Right ventricle myocardium superior (tissue), 1 donor: ENCODE results near the gene SHISA9. TPM values are rescaled to one million over a fixed set of nuclear protein-coding genes. Genes with fewer than 3 reads are reported as not detected.

Source experiments
- ATAC-seq: fragments of 200-7000 bp; cut with Tn5 transposase; one replicate; pipeline ENCODE4 v1.9.1; 2020; ENCODE audit warnings: mild to moderate bottlenecking; ENCODE audit not compliant: poor library complexity
- DNase-seq: peaks from one replicate; pipeline ENCODE4 v3.0.0-alpha.2; 2020
- intact Hi-C: fragments of 100-400 bp; cut with DNase I; formaldehyde crosslinking; loops from one replicate; pipeline ENCODE4 v1.11.2; 2022
- total RNA-seq: library from RNA; stranded (reverse); fragmentation: NEBNext Ultra II Directional; extraction: Animal tissue kit (Norgen Biotek cat#: 25700); gene quantifications from one replicate; pipeline ENCODE4 v1.2.1, GENCODE V29; 2021
- donor health status: DM: no; HTN: yes; CAD: no; lungs with severe emphysema.

The SHISA9 gene
- total RNA-seq, 1 donor from 2014 or later = 0.24 TPM

GRCh38 chr16:13098536-13098935 lies 197.1 kb downstream of the SHISA9 start:
- ATAC-seq (no peak), DNase-seq (no peak)
- intact Hi-C loops = no loop called here

- ATAC-seq (no peak), DNase-seq (no peak)
- intact Hi-C loops = no loop called here
Measured at GRCh38 chr16:13099822-13100221, 198.4 kb downstream of the SHISA9 start.

GRCh38 chr16:13100970-13101369 lies 199.6 kb downstream of the SHISA9 start:
- DNase-seq (no peak), ATAC-seq (no peak)
- intact Hi-C loops = no loop called here

- ATAC-seq = no peak
- no peak for DNase-seq
- intact Hi-C loops = no loop called here
Measured at GRCh38 chr16:13101828-13102227, 200.4 kb downstream of the SHISA9 start.

GRCh38 chr16:13102401-13102800 lies 201.0 kb downstream of the SHISA9 start:
- intact Hi-C loops = no loop called here
- DNase-seq = no peak

GRCh38 chr16:13103831-13104530 lies 202.6 kb downstream of the SHISA9 start:
- no peak for ATAC-seq
- intact Hi-C loops = no loop called here
- DNase-seq = no peak

More at GRCh38 chr16:13102401-13102800, 201.0 kb downstream of the SHISA9 start:
- ATAC-seq = no peak

GRCh38 chr16:13104772-13105171 lies 203.4 kb downstream of the SHISA9 start:
- intact Hi-C loops = no loop called here
- no peak for DNase-seq
- no peak for ATAC-seq

GRCh38 chr16:13105427-13105826 lies 204.0 kb downstream of the SHISA9 start:
- intact Hi-C loops = no loop called here
- DNase-seq (no peak), ATAC-seq (no peak)

GRCh38 chr16:13106464-13106863 lies 205.1 kb downstream of the SHISA9 start:
- no peak for DNase-seq
- intact Hi-C loops = no loop called here
- ATAC-seq = no peak

GRCh38 chr16:13108126-13108525 lies 206.7 kb downstream of the SHISA9 start:
- no peak for ATAC-seq
- DNase-seq = no peak
- intact Hi-C loops = no loop called here

GRCh38 chr16:13109171-13109570 lies 207.8 kb downstream of the SHISA9 start:
- ATAC-seq = no peak
- intact Hi-C loops = no loop called here
- DNase-seq = no peak

- intact Hi-C loops = no loop called here
- no peak for ATAC-seq
Measured at GRCh38 chr16:13110124-13110796, 208.9 kb downstream of the SHISA9 start.

GRCh38 chr16:13111747-13112146 lies 210.3 kb downstream of the SHISA9 start:
- ATAC-seq (no peak), DNase-seq (no peak)
- intact Hi-C loops = no loop called here

More at GRCh38 chr16:13110124-13110796, 208.9 kb downstream of the SHISA9 start:
- no peak for DNase-seq

GRCh38 chr16:13113741-13114140 lies 212.3 kb downstream of the SHISA9 start:
- DNase-seq (no peak), ATAC-seq (no peak)
- intact Hi-C loops = no loop called here

GRCh38 chr16:13118091-13118490 lies 216.7 kb downstream of the SHISA9 start:
- no peak for DNase-seq
- intact Hi-C loops = no loop called here
- ATAC-seq = no peak

- ATAC-seq (no peak), DNase-seq (no peak)
- intact Hi-C loops = no loop called here
Measured at GRCh38 chr16:13120091-13120490, 218.7 kb downstream of the SHISA9 start.

- ATAC-seq (no peak), DNase-seq (no peak)
- intact Hi-C loops = no loop called here
Measured at GRCh38 chr16:13120557-13120956, 219.2 kb downstream of the SHISA9 start.

GRCh38 chr16:13123991-13124390 lies 222.6 kb downstream of the SHISA9 start:
- ATAC-seq = no peak
- DNase-seq = no peak
- intact Hi-C loops = no loop called here

- intact Hi-C loops = no loop called here
- ATAC-seq (no peak), DNase-seq (no peak)
Measured at GRCh38 chr16:13127144-13127543, 225.7 kb downstream of the SHISA9 start.

- intact Hi-C loops = no loop called here
- ATAC-seq (no peak), DNase-seq (no peak)
Measured at GRCh38 chr16:13130586-13130985, 229.2 kb downstream of the SHISA9 start.
